ENCODE results near the gene TOGARAM1. TPM values are rescaled to one million over a fixed set of nuclear protein-coding genes. Genes with fewer than 3 reads are reported as not detected.

TOGARAM1 gene
- total RNA-seq, 1 experiment from 2014 or later, result 6.3 TPM

- H3K27ac ChIP-seq (ENCODE audit: low read length), result no peak overlapping the region
- no peak for TF ChIP-seq EZH2phosphoT487 (IDR thresholded peaks at IDR 0.05; ENCODE audit: borderline replicate concordance, low read length)
- no peak for TF ChIP-seq CTCF (conservative IDR thresholded peaks at IDR 0.05; ENCODE audit: low read depth, low read length)
- no peak for TF ChIP-seq EZH2 (IDR thresholded peaks at IDR 0.05; ENCODE audit: low read length, unreplicated experiment)
- BruUV-seq (replicated peaks), result no TSS peak
- no peaks in the 10 kb centered on the region for H3K79me2 ChIP-seq (ENCODE audit: low read length)
- H3K4me1 ChIP-seq (ENCODE audit: insufficient read depth, low read length), result no peaks in the 10 kb centered on the region
- ATAC-seq (no peak), DNase-seq (no peak)
- CTCF ChIA-PET, result no interaction called here
- intact Hi-C loops (cut with micrococcal nuclease), result no loop called here
- H3K27me3 ChIP-seq (ENCODE audit: low read length), result no peaks in the 10 kb centered on the region
- peaks cover 7% of the 10 kb centered on the region for H3K36me3 ChIP-seq (ENCODE audit: low read depth, low read length)
- no peaks in the 10 kb centered on the region for H3K9me2 ChIP-seq (replicated peaks; ENCODE audit: low read length)
- H4K20me1 ChIP-seq (ENCODE audit: low read length), result no peaks in the 10 kb centered on the region
- no peaks in the 10 kb centered on the region for H3F3A ChIP-seq (ENCODE audit: low read length, unreplicated experiment)
- no peak overlapping the region for H3K9ac ChIP-seq (ENCODE audit: low read length)
- H3K4me3 ChIP-seq (ENCODE audit: low read length), result no peak overlapping the region
- POLR2A ChIA-PET (ENCODE audit: unreplicated experiment), result no interaction called here
- no peaks in the 10 kb centered on the region for H3K9me3 ChIP-seq (ENCODE audit: low read length)
- H3K4me2 ChIP-seq (ENCODE audit: low read length), result no peak overlapping the region
- no peak overlapping the region for H2AFZ ChIP-seq (ENCODE audit: low read length)
Measured at GRCh38 chr14:45057349-45057748, 95.4 kb downstream of the TOGARAM1 start.

GRCh38 chr14:45057881-45058364 is 95.9 kb downstream of the TOGARAM1 start:
- no peak for ATAC-seq
- Histone ChIP-seq H3K4me2 (ENCODE audit: low read length) (no peak overlapping the region), H3F3A (ENCODE audit: low read length, unreplicated experiment) (no peaks in the 10 kb centered on the region), H3K4me3 (ENCODE audit: low read length) (no peak overlapping the region), H2AFZ (ENCODE audit: low read length) (no peak overlapping the region), H3K79me2 (ENCODE audit: low read length) (no peaks in the 10 kb centered on the region), H3K27me3 (ENCODE audit: low read length) (no peaks in the 10 kb centered on the region), H3K9ac (ENCODE audit: low read length) (no peak overlapping the region), H3K27ac (ENCODE audit: low read length) (no peak overlapping the region), H3K4me1 (ENCODE audit: insufficient read depth, low read length) (no peaks in the 10 kb centered on the region), H4K20me1 (ENCODE audit: low read length) (no peaks in the 10 kb centered on the region), H3K9me2 (replicated peaks; ENCODE audit: low read length) (no peaks in the 10 kb centered on the region), H3K9me3 (ENCODE audit: low read length) (no peaks in the 10 kb centered on the region), H3K36me3 (ENCODE audit: low read depth, low read length) (peaks cover 7% of the 10 kb centered on the region)
- no peak for TF ChIP-seq EZH2 (IDR thresholded peaks at IDR 0.05; ENCODE audit: low read length, unreplicated experiment)
- TF ChIP-seq EZH2phosphoT487 (IDR thresholded peaks at IDR 0.05; ENCODE audit: borderline replicate concordance, low read length), result no peak
- no peak for TF ChIP-seq CTCF (conservative IDR thresholded peaks at IDR 0.05; ENCODE audit: low read depth, low read length)
- CTCF ChIA-PET, result no interaction called here
- no peak for DNase-seq
- intact Hi-C loops (cut with micrococcal nuclease), result no loop called here
- POLR2A ChIA-PET (ENCODE audit: unreplicated experiment), result no interaction called here
- BruUV-seq (replicated peaks), result no TSS peak

GRCh38 chr14:45060551-45060950 is 98.6 kb downstream of the TOGARAM1 start:
- POLR2A ChIA-PET (ENCODE audit: unreplicated experiment), result no interaction called here
- H3F3A ChIP-seq (ENCODE audit: low read length, unreplicated experiment), result no peaks in the 10 kb centered on the region
- H3K36me3 ChIP-seq (ENCODE audit: low read depth, low read length), result no peaks in the 10 kb centered on the region
- H3K4me3 ChIP-seq (ENCODE audit: low read length), result no peak overlapping the region
- H3K9ac ChIP-seq (ENCODE audit: low read length), result no peak overlapping the region
- no peak for TF ChIP-seq EZH2 (IDR thresholded peaks at IDR 0.05; ENCODE audit: low read length, unreplicated experiment)
- no peak for TF ChIP-seq CTCF (conservative IDR thresholded peaks at IDR 0.05; ENCODE audit: low read depth, low read length)
- no peak for TF ChIP-seq EZH2phosphoT487 (IDR thresholded peaks at IDR 0.05; ENCODE audit: borderline replicate concordance, low read length)
- H3K9me2 ChIP-seq (replicated peaks; ENCODE audit: low read length), result no peaks in the 10 kb centered on the region
- H2AFZ ChIP-seq (ENCODE audit: low read length), result no peak overlapping the region
- H3K79me2 ChIP-seq (ENCODE audit: low read length), result no peaks in the 10 kb centered on the region
- CTCF ChIA-PET, result no interaction called here
- H3K4me2 ChIP-seq (ENCODE audit: low read length), result no peak overlapping the region
- DNase-seq (no peak), ATAC-seq (no peak)
- no peaks in the 10 kb centered on the region for H3K9me3 ChIP-seq (ENCODE audit: low read length)
- no peak overlapping the region for H3K27ac ChIP-seq (ENCODE audit: low read length)
- H4K20me1 ChIP-seq (ENCODE audit: low read length), result no peaks in the 10 kb centered on the region
- H3K27me3 ChIP-seq (ENCODE audit: low read length), result no peaks in the 10 kb centered on the region
- intact Hi-C loops (cut with micrococcal nuclease), result no loop called here
- no peaks in the 10 kb centered on the region for H3K4me1 ChIP-seq (ENCODE audit: insufficient read depth, low read length)
- no TSS peak for BruUV-seq (replicated peaks)

Measured in PC-3 (cell line).